A549 treated with AZD9567 at 1 μM for 4 hours (cell line): ENCODE measurements around the gene PRRC2B. TPM values are rescaled to one million over a fixed set of nuclear protein-coding genes. Genes with fewer than 3 reads are reported as not detected.

ENCODE experiments used
- total RNA-seq: library from RNA; stranded (reverse); fragments of 200-300 nt; extraction: Qiagen RNA extraction; gene quantifications from 5 replicates; pipeline ENCODE4 v1.2.3, GENCODE V29; 2022; ENCODE audit not compliant: insufficient read depth

PRRC2B gene
- total RNA-seq = 60.6 to 78.5 TPM (median 71.5 TPM) in 5 replicates

GRCh38 chr9:131393622-131394463 is at the start of gene PRRC2B:
PRRC2B (plus strand) TSS chr9:131394086; CDS start chr9:131430145, 36,059 bp downstream.

GRCh38 chr9:131502781-131503625 is 109.1 kb downstream of the PRRC2B start, which contains the start of gene POMT1:
POMT1 (plus strand) TSS chr9:131502918; CDS start chr9:131504219, 1,301 bp downstream.

GRCh38 chr9:131530920-131531832 is 137.3 kb downstream of the PRRC2B start, which contains the start of gene UCK1:
UCK1 (minus strand) TSS chr9:131531263; CDS start chr9:131531174, 89 bp downstream.

GRCh38 chr9:131545003-131545785 is 151.3 kb downstream of the PRRC2B start, which contains the start of gene PRRT1B:
PRRT1B (plus strand) TSS chr9:131545523; CDS start chr9:131545616, 93 bp downstream.

Other genes starting within 250 kb of the PRRC2B start
- 0.24 to 0.92 TPM (median 0.33 TPM) in 5 replicates for gene FAM78A, start 117.6 kb upstream of the PRRC2B start, total RNA-seq
- gene PLPP7, start 104.4 kb upstream of the PRRC2B start, total RNA-seq = 0.08 TPM in 1 of 5 replicates, not detected in the others
- 17.7 to 23.4 TPM (median 18.5 TPM) in 5 replicates for gene POMT1, start 108.8 kb downstream of the PRRC2B start, total RNA-seq
- gene UCK1, start 137.2 kb downstream of the PRRC2B start, total RNA-seq = 21.5 to 23.6 TPM (median 23.3 TPM) in 5 replicates
- gene PRRT1B, start 151.4 kb downstream of the PRRC2B start, total RNA-seq = 0.14 to 0.59 TPM (median 0.36 TPM) in 4 of 5 replicates, not detected in the other